GM12891 (cell line): ENCODE data around the gene RAP1GAP.

Source experiments
- DNase-seq: peaks from one replicate; pipeline ENCODE4 v3.0.0; 2011; ENCODE audit warnings: low spot score; ENCODE audit not compliant: insufficient read length
- FAIRE-seq: peaks from 2 replicates; lab custom pipeline; 2011; peaks lifted over from hg19 to GRCh38; lab: Jason Lieb, UNC
- PAX5 ChIP-seq: IDR thresholded peaks from 2 replicates; pipeline ENCODE4 v1.6.1; 2011; ENCODE audit warnings: low read length, moderate library complexity, mild to moderate bottlenecking; ENCODE audit not compliant: insufficient read depth, severe bottlenecking
- POLR2A ChIP-seq: IDR thresholded peaks from 2 replicates; pipeline ENCODE4 v1.6.1; 2011; ENCODE audit warnings: low read depth, low read length, control low read depth
- POLR2AphosphoS5 ChIP-seq: IDR thresholded peaks from 2 replicates; pipeline ENCODE4 v1.6.1; 2011; ENCODE audit warnings: low read depth, low read length, control low read depth
- POU2F2 ChIP-seq: IDR thresholded peaks from 2 replicates; pipeline ENCODE4 v1.6.1; 2011; ENCODE audit warnings: low read depth, mild to moderate bottlenecking, control low read depth, low read length, moderate library complexity
- SPI1 ChIP-seq: IDR thresholded peaks from 2 replicates; pipeline ENCODE4 v1.6.1; 2011; ENCODE audit warnings: low read depth, low read length, control low read depth
- TAF1 ChIP-seq: IDR thresholded peaks from 2 replicates; pipeline ENCODE4 v1.6.1; 2011; ENCODE audit warnings: low read depth, low read length, control low read depth

The RAP1GAP gene

GRCh38 chr1:21552715-21553114 lies 116.4 kb downstream of the RAP1GAP start:
- TF ChIP-seq SPI1 (no peak), POU2F2 (no peak), TAF1 (no peak), POLR2A (no peak), PAX5 (no peak), POLR2AphosphoS5 (no peak)
- DNase-seq (no peak), FAIRE-seq (no peak)

DNA sequence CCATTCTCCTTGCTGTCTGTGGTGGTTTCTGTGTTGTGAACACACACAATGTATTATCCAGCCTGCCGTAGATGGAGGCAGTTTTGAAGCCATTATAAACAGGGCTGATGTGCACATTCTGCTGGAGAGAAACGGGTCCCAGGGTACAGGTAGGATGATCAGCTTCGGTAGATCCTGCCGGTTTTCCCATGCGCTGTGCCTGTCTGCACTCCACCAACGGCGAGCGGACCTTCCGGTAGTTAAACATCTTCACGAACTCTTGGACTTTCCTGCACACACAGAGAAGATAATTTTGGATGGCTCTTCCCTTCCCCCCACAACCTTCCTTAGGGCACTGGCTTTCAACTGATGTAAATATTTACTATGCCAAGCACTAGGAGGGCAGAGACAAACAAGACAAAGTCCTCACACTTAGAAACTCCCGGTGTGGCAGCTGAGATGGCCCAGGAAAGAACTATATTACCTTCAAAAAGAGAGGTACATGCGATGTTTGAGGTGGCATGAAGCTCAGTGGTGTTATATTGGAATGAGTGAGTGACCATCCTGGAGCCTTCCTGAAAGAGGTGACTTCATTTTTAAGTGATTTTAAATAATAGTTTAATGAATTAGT lies 118.2 kb downstream of the RAP1GAP start:
- FAIRE-seq (peak; percentile 9), DNase-seq (no peak)
- TF ChIP-seq POU2F2 (no peak), SPI1 (no peak), PAX5 (no peak), POLR2A (no peak), POLR2AphosphoS5 (no peak), TAF1 (no peak)

DNA sequence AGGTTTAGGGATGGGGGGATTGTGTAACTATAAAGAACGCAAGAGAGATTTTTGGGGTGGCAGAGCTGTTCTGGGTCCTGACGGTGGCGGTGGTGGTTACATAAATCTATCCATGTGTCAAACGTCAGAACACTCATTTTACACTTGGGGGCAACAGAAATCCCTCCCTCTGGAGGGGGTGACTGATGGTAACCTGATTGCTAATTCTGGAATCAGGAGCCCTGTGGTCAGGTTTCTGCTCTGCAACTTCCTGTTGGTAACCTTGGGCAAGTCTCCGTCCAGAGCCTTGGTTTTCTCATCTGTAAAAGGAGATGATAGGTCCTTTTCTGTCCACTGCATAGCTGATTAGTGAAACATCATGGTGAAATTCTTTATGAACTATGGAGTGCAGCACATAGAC lies 119.1 kb downstream of the RAP1GAP start:
- DNase-seq = no peak
- FAIRE-seq = no peak
- TF ChIP-seq TAF1 = no peak
- no peak for TF ChIP-seq POLR2AphosphoS5

GRCh38 chr1:21547876-21548275 lies 121.3 kb downstream of the RAP1GAP start:
- no peak for TF ChIP-seq SPI1
- TF ChIP-seq TAF1 = no peak
- TF ChIP-seq PAX5 = no peak
- no peak for TF ChIP-seq POLR2AphosphoS5
- TF ChIP-seq POLR2A = no peak
- TF ChIP-seq POU2F2 = no peak
- FAIRE-seq (no peak), DNase-seq (no peak)
